ENCODE measurements around the gene CD52.

DNA sequence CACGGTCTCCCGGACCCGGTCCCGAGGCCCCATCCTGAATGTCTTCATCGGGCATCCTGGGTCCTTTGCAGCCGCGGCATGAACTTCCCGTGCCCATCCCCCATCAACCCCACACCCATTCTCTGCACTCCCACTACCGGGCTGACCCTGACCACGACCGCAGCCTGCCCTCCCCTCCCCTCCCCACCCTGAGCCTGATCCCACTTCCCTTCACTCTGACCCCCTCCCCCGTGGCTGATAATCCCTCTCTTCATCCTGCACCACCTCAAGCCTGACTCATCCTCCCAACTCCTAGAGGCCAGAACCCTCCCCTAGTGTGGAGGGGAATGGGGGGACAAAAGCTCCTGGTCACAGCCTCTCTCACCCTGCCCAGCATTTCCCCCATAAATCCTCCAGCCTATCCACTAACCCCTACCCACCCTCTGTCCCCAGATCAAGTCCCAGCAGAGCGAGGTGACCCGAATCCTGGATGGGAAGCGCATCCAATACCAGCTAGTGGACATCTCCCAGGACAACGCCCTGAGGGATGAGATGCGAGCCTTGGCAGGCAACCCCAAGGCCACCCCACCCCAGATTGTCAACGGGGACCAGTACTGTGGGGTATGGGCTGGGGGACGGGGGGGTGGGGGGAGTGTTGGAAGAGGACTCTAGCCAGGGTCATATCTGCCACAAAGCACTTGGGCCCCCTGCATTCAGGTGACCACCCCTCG is 37.3 kb upstream of the CD52 start:
- no peak for TF ChIP-seq CTCF (IDR thresholded peaks at IDR 0.05 in 8 of 11, conservative IDR thresholded peaks at IDR 0.05 in 3 of 11)
- no peak for TF ChIP-seq POLR2A (IDR thresholded peaks at IDR 0.05)
- no peak for TF ChIP-seq POLR2AphosphoS5 (IDR thresholded peaks at IDR 0.05)

Measured in spleen (tissue), 7 donors.